ENCODE data around the gene TMEM219. TPM values are rescaled to one million over a fixed set of nuclear protein-coding genes. Genes with fewer than 3 reads are reported as not detected.

TMEM219 gene
- total RNA-seq, 1 experiment from 2014 or later = 48.3 TPM

Other genes with a start within 250 kb of the TMEM219 start
- gene C16orf54, start 216.1 kb upstream of the TMEM219 start, total RNA-seq (2021) = not detected in 2 replicates
- gene ZG16, start 183.8 kb upstream of the TMEM219 start, total RNA-seq (2021) = not detected in 2 replicates
- 171 and 186 TPM in 2 replicates for gene KIF22, start 171.3 kb upstream of the TMEM219 start, total RNA-seq (2021)
- 457 and 516 TPM in 2 replicates for gene MAZ, start 155.6 kb upstream of the TMEM219 start, total RNA-seq (2021)
- 9.0 TPM in 2 replicates for gene PRRT2, start 149.9 kb upstream of the TMEM219 start, total RNA-seq (2021)
- gene PAGR1, start 145.9 kb upstream of the TMEM219 start, total RNA-seq (2021) = 47.4 and 50.0 TPM in 2 replicates
- 5.6 and 7.1 TPM in 2 replicates for gene MVP, start 141.6 kb upstream of the TMEM219 start, total RNA-seq (2021)
- gene CDIPT, start 98.9 kb upstream of the TMEM219 start, total RNA-seq (2021) = 51.7 and 55.6 TPM in 2 replicates
- 7.0 and 9.1 TPM in 2 replicates for gene SEZ6L2, start 62.5 kb upstream of the TMEM219 start, total RNA-seq (2021)
- 2.0 and 2.5 TPM in 2 replicates for gene ASPHD1, start 61.6 kb upstream of the TMEM219 start, total RNA-seq (2021)
- 32.4 and 33.3 TPM in 2 replicates for gene KCTD13, start 35.9 kb upstream of the TMEM219 start, total RNA-seq (2021)
- 49.9 and 50.2 TPM in 2 replicates for gene TAOK2, start 11.8 kb downstream of the TMEM219 start, total RNA-seq (2021)
- 29.7 and 33.2 TPM in 2 replicates for gene HIRIP3, start 33.5 kb downstream of the TMEM219 start, total RNA-seq (2021)
- 115 and 120 TPM in 2 replicates for gene INO80E, start 34.2 kb downstream of the TMEM219 start, total RNA-seq (2021)
- gene DOC2A, start 48.9 kb downstream of the TMEM219 start, total RNA-seq (2021) = 3.2 and 5.4 TPM in 2 replicates
- gene C16orf92, start 61.1 kb downstream of the TMEM219 start, total RNA-seq (2021) = not detected in 2 replicates
- 1.9 and 2.6 TPM in 2 replicates for gene TLCD3B, start 69.2 kb downstream of the TMEM219 start, total RNA-seq (2021)
- gene ALDOA, start 103.7 kb downstream of the TMEM219 start, total RNA-seq (2021) = 1,552 and 1,729 TPM in 2 replicates
- 122 and 127 TPM in 2 replicates for gene PPP4C, start 113.9 kb downstream of the TMEM219 start, total RNA-seq (2021)
- 0.49 and 0.85 TPM in 2 replicates for gene TBX6, start 129.8 kb downstream of the TMEM219 start, total RNA-seq (2021)
- gene YPEL3, start 134.1 kb downstream of the TMEM219 start, total RNA-seq (2021) = 4.7 and 9.1 TPM in 2 replicates
- 2.5 and 4.4 TPM in 2 replicates for gene GDPD3, start 151.5 kb downstream of the TMEM219 start, total RNA-seq (2021)
- 59.5 and 74.6 TPM in 2 replicates for gene MAPK3, start 161.1 kb downstream of the TMEM219 start, total RNA-seq (2021)
- 4.6 and 7.0 TPM in 2 replicates for gene CORO1A, start 221.5 kb downstream of the TMEM219 start, total RNA-seq (2021)
- gene BOLA2B, start 231.6 kb downstream of the TMEM219 start, total RNA-seq (2021) = 180 and 225 TPM in 2 replicates
- gene SLX1A, start 231.8 kb downstream of the TMEM219 start, total RNA-seq (2021) = 15.5 and 20.0 TPM in 2 replicates
- 14.1 and 21.2 TPM in 2 replicates for gene SULT1A3, start 237.2 kb downstream of the TMEM219 start, total RNA-seq (2021)